Left renal pelvis (tissue), 4 donors: ENCODE results near the gene ZNF281. TPM values are rescaled to one million over a fixed set of nuclear protein-coding genes. Genes with fewer than 3 reads are reported as not detected.
"Not testable (repeated sequence)": the region's sequence is repeated elsewhere in the genome, so short reads cannot be mapped to it uniquely, and the experiment has no call there.

Source experiments
- DNase-seq, 4 donors: peaks; one replicate each; pipeline ENCODE4 v3.0.0-alpha.2; 2013; ENCODE audit warnings: low read depth in 4 of 4, low spot score in 3 of 4
- polyA plus RNA-seq, 4 donors: library from polyadenylated mRNA; unstranded; fragments of 120-200 nt; gene quantifications; one replicate each; pipeline ENCODE4 v1.2.1, GENCODE V29; 2013; ENCODE audit not compliant: insufficient read length in 4 of 4

ZNF281 gene
- polyA plus RNA-seq, 4 donors: 17.3 to 30.9 (median 25.5) TPM

GRCh38 chr1:200367841-200368534 lies 41.8 kb downstream of the ZNF281 start:
- no peak for DNase-seq

- DNase-seq: no peak
Measured at GRCh38 chr1:200366577-200367253, 43.1 kb downstream of the ZNF281 start.

- DNase-seq: no peak
Measured at GRCh38 chr1:200365897-200366426, 43.9 kb downstream of the ZNF281 start.

GRCh38 chr1:200364831-200365230 lies 45.0 kb downstream of the ZNF281 start:
- no peak for DNase-seq

GRCh38 chr1:200364091-200364759 lies 45.6 kb downstream of the ZNF281 start:
- no peak for DNase-seq

GRCh38 chr1:200363264-200363933 lies 46.4 kb downstream of the ZNF281 start:
- no peak for DNase-seq

- no peak for DNase-seq
Measured at GRCh38 chr1:200362421-200362820, 47.4 kb downstream of the ZNF281 start.

- no peak for DNase-seq
Measured at GRCh38 chr1:200359610-200360163, 50.1 kb downstream of the ZNF281 start.

GRCh38 chr1:200357925-200358324 lies 51.9 kb downstream of the ZNF281 start:
- not testable (repeated sequence) for DNase-seq

- no peak for DNase-seq
Measured at GRCh38 chr1:200355801-200356200, 54.0 kb downstream of the ZNF281 start.

Other genes starting within 250 kb of the ZNF281 start
- gene KIF14, start 210.7 kb upstream of the ZNF281 start, polyA plus RNA-seq: 1 to 10 TPM; 6.7 to 7.4 (median 7.1) TPM